HEK293 (cell line): Measurements from ENCODE around the gene ARMC2.

Experiments used
- CTCF ChIA-PET: fragments of 350-600 bp; formaldehyde crosslinking; extraction: SDS; loops from one replicate; lab custom pipeline; 2021; ENCODE audit warnings: antibody characterized with exemption; lab: Yijun Ruan, JAX
- POLR2A ChIA-PET: fragments of 300-600 bp; formaldehyde crosslinking; extraction: SDS; loops from one replicate; lab custom pipeline; 2020; ENCODE audit warnings: antibody characterized with exemption, inconsistent platforms; lab: Yijun Ruan, JAX
- H3K27ac ChIP-seq: fragments of 200-500 bp; sonication (Bioruptor generic); 2 replicates; pipeline ENCODE4 v1.5.1; 2014; ENCODE audit warnings: low read depth, low read length, control low read depth, inconsistent platforms; ENCODE audit errors: extremely low read depth
- H3K36me3 ChIP-seq, 2 experiments: fragments of 200-500 bp in 1 of 2; sonication (Bioruptor generic) in 1 of 2; 1 replicate in 1 of 2; 2 replicates in 1 of 2; pipeline ENCODE4 v1.5.1; 2014 to 2017; ENCODE audit warnings: inconsistent platforms in 2 of 2, low read length in 2 of 2; ENCODE audit not compliant: control insufficient read depth in 2 of 2, insufficient read depth in 1 of 2
- H3K4me1 ChIP-seq: fragments of 200-500 bp; sonication (Bioruptor generic); 2 replicates; pipeline ENCODE4 v1.5.1; 2014; ENCODE audit warnings: mild to moderate bottlenecking, low read length, inconsistent platforms; ENCODE audit not compliant: control insufficient read depth, insufficient read depth
- H3K4me3 ChIP-seq: 2 replicates; pipeline ENCODE4 v1.5.1; 2011; ENCODE audit warnings: low read depth, mild to moderate bottlenecking, control low read depth, low read length, moderate library complexity
- H3K9me3 ChIP-seq: fragments of 200-500 bp; sonication (Bioruptor generic); 2 replicates; pipeline ENCODE4 v1.5.1; 2014; ENCODE audit warnings: low read depth, low read length, inconsistent platforms; ENCODE audit not compliant: control insufficient read depth, insufficient read depth
- FEZF1 ChIP-seq: fragments of 450-650 bp; formaldehyde crosslinking; IDR thresholded peaks from 2 replicates; pipeline ENCODE4 v1.5.1; 2016; ENCODE audit warnings: missing biosample characterization, missing genetic modification characterization
- GLIS1 ChIP-seq: fragments of 450-650 bp; formaldehyde crosslinking; IDR thresholded peaks from 2 replicates; pipeline ENCODE4 v1.5.1; 2016; ENCODE audit warnings: missing biosample characterization, missing genetic modification characterization
- KLF1 ChIP-seq: fragments of 450-650 bp; formaldehyde crosslinking; IDR thresholded peaks from 2 replicates; pipeline ENCODE4 v1.5.1; 2016; ENCODE audit warnings: missing biosample characterization, missing genetic modification characterization
- KLF10 ChIP-seq: fragments of 450-650 bp; IDR thresholded peaks from 2 replicates; pipeline ENCODE4 v1.5.1; 2018; ENCODE audit warnings: missing biosample characterization, mild to moderate bottlenecking, missing genetic modification characterization
- TRIM28 ChIP-seq: IDR thresholded peaks from 2 replicates; pipeline ENCODE4 v1.6.1; 2011; ENCODE audit warnings: low read length, control low read depth, borderline replicate concordance
- ZNF121 ChIP-seq: fragments of 450-650 bp; formaldehyde crosslinking; IDR thresholded peaks from 2 replicates; pipeline ENCODE4 v1.5.1; 2016; ENCODE audit warnings: missing biosample characterization, missing genetic modification characterization
- ZNF132 ChIP-seq: fragments of 450-650 bp; formaldehyde crosslinking; IDR thresholded peaks from 2 replicates; pipeline ENCODE4 v1.5.1; 2017; ENCODE audit warnings: missing biosample characterization, missing genetic modification characterization, borderline replicate concordance
- ZNF146 ChIP-seq: fragments of 450-650 bp; formaldehyde crosslinking; IDR thresholded peaks from 2 replicates; pipeline ENCODE4 v1.5.1; 2016; ENCODE audit warnings: missing biosample characterization, missing genetic modification characterization
- ZNF248 ChIP-seq: fragments of 450-650 bp; formaldehyde crosslinking; IDR thresholded peaks from 2 replicates; pipeline ENCODE4 v1.5.1; 2017; ENCODE audit warnings: missing biosample characterization, missing genetic modification characterization
- ZNF292 ChIP-seq: fragments of 450-650 bp; formaldehyde crosslinking; IDR thresholded peaks from 2 replicates; pipeline ENCODE4 v1.5.1; 2016; ENCODE audit warnings: low read depth, missing biosample characterization, missing genetic modification characterization, borderline replicate concordance
- ZNF324 ChIP-seq: fragments of 450-650 bp; formaldehyde crosslinking; IDR thresholded peaks from 2 replicates; pipeline ENCODE4 v1.5.1; 2016; ENCODE audit warnings: missing biosample characterization, missing genetic modification characterization
- ZNF391 ChIP-seq: fragments of 450-650 bp; formaldehyde crosslinking; IDR thresholded peaks from 2 replicates; pipeline ENCODE4 v1.5.1; 2016; ENCODE audit warnings: low read depth, missing biosample characterization, missing genetic modification characterization, borderline replicate concordance
- ZNF561 ChIP-seq: fragments of 450-650 bp; IDR thresholded peaks from 2 replicates; pipeline ENCODE4 v1.5.1; 2018; ENCODE audit warnings: missing biosample characterization, missing genetic modification characterization, borderline replicate concordance
- ZNF670 ChIP-seq: fragments of 450-650 bp; formaldehyde crosslinking; IDR thresholded peaks from 2 replicates; pipeline ENCODE4 v1.5.1; 2016; ENCODE audit warnings: missing biosample characterization, missing genetic modification characterization, low read depth
- ZSCAN23 ChIP-seq: fragments of 450-650 bp; formaldehyde crosslinking; IDR thresholded peaks from 2 replicates; pipeline ENCODE4 v1.5.1; 2016; ENCODE audit warnings: missing biosample characterization, missing genetic modification characterization
- TF ChIP-seq, protein P1 (sequence below): sonication (generic); formaldehyde crosslinking; IDR thresholded peaks from 2 replicates; pipeline ENCODE4 v1.8.1; 2022; ENCODE audit warnings: mild to moderate bottlenecking, moderate library complexity, missing genetic modification reagents
- TF ChIP-seq, protein P2 (sequence below): fragments of 450-650 bp; formaldehyde crosslinking; IDR thresholded peaks from 2 replicates; pipeline ENCODE4 v1.5.1; 2016; ENCODE audit warnings: missing biosample characterization, missing genetic modification characterization
- TF ChIP-seq, protein P3 (sequence below): fragments of 450-650 bp; formaldehyde crosslinking; IDR thresholded peaks from 2 replicates; pipeline ENCODE4 v1.5.1; 2016; ENCODE audit warnings: missing biosample characterization, missing genetic modification characterization
- TF ChIP-seq, protein P4 (sequence below): fragments of 450-650 bp; formaldehyde crosslinking; IDR thresholded peaks from 2 replicates; pipeline ENCODE4 v1.5.1; 2016; ENCODE audit warnings: missing biosample characterization, missing genetic modification characterization
- TF ChIP-seq, protein P5 (sequence below): fragments of 450-650 bp; formaldehyde crosslinking; IDR thresholded peaks from 2 replicates; pipeline ENCODE4 v1.5.1; 2016; ENCODE audit warnings: missing biosample characterization, missing genetic modification characterization, borderline replicate concordance

Gene ARMC2

DNA sequence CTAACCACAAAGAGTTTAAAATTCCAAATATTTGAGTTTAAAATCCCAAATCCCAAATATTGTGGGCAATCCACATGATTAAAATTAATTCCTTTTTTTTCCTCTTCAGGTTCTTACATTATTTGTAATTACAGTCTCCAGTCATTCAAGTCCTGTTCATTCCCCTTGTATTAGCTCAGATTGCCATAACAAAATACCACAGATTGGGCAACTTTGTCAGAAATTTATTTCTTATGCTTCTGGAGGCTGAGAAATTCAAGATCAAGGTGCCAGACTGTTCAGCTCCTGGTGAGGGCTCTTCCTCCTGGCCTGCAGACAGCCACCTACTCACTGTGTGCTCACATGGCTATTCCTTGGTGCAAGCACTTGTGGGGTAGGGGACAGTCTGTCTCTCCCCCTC lies 105.5 kb downstream of the ARMC2 start:
- H3K27ac ChIP-seq: no peak overlapping the region
- ChIA-PET CTCF (interaction anchor here (1.4 kb wide), 1 partner anchor 33 kb away, joined by 3 read pairs; no protein-coding TSS in a partner anchor), POLR2A (no interaction called here)
- H3K4me1 ChIP-seq: no peaks in the 10 kb centered on the region
- TF ChIP-seq, protein P1, sequence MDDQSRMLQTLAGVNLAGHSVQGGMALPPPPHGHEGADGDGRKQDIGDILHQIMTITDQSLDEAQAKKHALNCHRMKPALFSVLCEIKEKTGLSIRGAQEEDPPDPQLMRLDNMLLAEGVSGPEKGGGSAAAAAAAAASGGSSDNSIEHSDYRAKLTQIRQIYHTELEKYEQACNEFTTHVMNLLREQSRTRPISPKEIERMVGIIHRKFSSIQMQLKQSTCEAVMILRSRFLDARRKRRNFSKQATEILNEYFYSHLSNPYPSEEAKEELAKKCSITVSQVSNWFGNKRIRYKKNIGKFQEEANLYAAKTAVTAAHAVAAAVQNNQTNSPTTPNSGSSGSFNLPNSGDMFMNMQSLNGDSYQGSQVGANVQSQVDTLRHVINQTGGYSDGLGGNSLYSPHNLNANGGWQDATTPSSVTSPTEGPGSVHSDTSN: no peak
- TF ChIP-seq ZNF121 (no peak), KLF1 (no peak), ZNF248 (tag by site-specific recombination) (no peak)
- H3K9me3 ChIP-seq: no peaks in the 10 kb centered on the region
- no peaks in the 10 kb centered on the region for H3K36me3 ChIP-seq
- H3K4me3 ChIP-seq: no peak overlapping the region

DNA sequence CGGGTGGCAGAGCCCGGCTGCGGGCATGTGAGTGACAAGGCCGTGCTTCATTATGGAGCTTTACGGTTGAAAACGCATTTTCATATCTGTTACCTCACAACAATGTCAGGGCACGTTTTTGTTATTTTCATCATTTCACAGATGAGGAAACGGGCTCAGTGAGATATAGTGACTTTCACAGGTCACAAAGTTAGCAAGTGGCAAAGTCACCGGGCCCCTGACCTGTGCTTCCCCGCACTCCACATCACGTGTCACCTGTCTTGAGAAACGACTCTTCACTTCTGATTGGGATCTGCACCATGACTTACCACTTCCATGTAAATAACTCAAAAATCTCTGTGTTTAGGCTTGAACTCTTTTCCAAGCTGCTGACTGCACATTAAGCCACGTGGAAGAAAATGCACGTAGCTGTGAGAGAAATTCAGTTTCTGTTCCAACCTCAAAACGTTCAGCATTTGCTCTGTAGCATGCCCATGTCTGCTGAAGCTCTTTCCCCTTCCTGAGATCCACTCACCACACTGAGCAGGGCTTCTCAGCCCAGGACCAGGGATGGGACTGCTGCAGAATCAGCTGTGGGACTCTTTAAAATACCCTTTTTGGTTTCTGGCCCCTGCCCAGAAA lies 107.2 kb downstream of the ARMC2 start:
- Histone ChIP-seq H3K4me1 (no peaks in the 10 kb centered on the region), H3K9me3 (no peaks in the 10 kb centered on the region), H3K36me3 (no peaks in the 10 kb centered on the region), H3K27ac (no peak overlapping the region), H3K4me3 (no peak overlapping the region)
- CTCF ChIA-PET: interaction anchor here (0.8 to 1.7 kb wide), 3 partner anchors 9 to 122 kb away, joined by 3 to 4 read pairs (median 3); no protein-coding TSS in a partner anchor
- POLR2A ChIA-PET: no interaction called here
- no peak for TF ChIP-seq ZNF146 (tag by site-specific recombination)
- TF ChIP-seq, protein P2, sequence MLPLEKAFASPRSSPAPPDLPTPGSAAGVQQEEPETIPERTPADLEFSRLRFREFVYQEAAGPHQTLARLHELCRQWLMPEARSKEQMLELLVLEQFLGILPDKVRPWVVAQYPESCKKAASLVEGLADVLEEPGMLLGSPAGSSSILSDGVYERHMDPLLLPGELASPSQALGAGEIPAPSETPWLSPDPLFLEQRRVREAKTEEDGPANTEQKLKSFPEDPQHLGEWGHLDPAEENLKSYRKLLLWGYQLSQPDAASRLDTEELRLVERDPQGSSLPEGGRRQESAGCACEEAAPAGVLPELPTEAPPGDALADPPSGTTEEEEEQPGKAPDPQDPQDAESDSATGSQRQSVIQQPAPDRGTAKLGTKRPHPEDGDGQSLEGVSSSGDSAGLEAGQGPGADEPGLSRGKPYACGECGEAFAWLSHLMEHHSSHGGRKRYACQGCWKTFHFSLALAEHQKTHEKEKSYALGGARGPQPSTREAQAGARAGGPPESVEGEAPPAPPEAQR (tag by site-specific recombination): no peak
- TF ChIP-seq, protein P3, sequence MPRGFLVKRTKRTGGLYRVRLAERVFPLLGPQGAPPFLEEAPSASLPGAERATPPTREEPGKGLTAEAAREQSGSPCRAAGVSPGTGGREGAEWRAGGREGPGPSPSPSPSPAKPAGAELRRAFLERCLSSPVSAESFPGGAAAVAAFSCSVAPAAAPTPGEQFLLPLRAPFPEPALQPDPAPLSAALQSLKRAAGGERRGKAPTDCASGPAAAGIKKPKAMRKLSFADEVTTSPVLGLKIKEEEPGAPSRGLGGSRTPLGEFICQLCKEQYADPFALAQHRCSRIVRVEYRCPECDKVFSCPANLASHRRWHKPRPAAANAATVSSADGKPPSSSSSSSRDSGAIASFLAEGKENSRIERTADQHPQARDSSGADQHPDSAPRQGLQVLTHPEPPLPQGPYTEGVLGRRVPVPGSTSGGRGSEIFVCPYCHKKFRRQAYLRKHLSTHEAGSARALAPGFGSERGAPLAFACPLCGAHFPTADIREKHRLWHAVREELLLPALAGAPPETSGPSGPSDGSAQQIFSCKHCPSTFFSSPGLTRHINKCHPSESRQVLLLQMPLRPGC: no peak
- TF ChIP-seq ZNF292 (tag by site-specific recombination): no peak
- no peak for TF ChIP-seq ZNF561

DNA sequence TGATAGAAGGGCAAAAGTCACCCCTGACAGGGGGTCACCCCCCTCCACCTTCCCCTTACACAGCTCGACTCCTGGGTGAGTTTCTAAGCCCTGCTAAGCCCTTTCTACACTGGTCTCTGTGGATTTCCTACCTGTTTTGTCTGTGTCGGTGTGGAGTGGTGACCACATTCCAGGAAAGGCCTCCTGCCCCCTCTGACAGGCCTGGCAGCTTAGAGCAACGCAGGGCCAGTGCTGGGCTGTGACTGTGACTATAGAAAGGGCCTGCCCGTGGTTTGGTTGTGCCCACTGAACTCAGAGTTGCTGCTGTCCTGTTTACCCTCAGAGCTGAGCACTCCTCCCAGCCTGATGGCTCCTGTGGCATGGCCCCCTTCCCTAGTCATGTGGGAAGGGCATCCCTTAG lies 109.0 kb downstream of the ARMC2 start:
- Histone ChIP-seq H3K9me3 (no peaks in the 10 kb centered on the region), H3K4me3 (no peak overlapping the region), H3K4me1 (no peaks in the 10 kb centered on the region), H3K36me3 (no peaks in the 10 kb centered on the region), H3K27ac (no peak overlapping the region)
- ChIA-PET POLR2A (no interaction called here), CTCF (no interaction called here)
- TF ChIP-seq ZNF132 (no peak), ZNF391 (no peak), TRIM28 (no peak), GLIS1 (tag by site-specific recombination) (no peak), FEZF1 (tag by site-specific recombination) (no peak), ZSCAN23 (tag by site-specific recombination) (no peak), ZNF324 (tag by site-specific recombination) (no peak), ZNF670 (no peak), KLF10 (no peak), ZNF146 (tag by site-specific recombination) (no peak)
- TF ChIP-seq, protein P4, sequence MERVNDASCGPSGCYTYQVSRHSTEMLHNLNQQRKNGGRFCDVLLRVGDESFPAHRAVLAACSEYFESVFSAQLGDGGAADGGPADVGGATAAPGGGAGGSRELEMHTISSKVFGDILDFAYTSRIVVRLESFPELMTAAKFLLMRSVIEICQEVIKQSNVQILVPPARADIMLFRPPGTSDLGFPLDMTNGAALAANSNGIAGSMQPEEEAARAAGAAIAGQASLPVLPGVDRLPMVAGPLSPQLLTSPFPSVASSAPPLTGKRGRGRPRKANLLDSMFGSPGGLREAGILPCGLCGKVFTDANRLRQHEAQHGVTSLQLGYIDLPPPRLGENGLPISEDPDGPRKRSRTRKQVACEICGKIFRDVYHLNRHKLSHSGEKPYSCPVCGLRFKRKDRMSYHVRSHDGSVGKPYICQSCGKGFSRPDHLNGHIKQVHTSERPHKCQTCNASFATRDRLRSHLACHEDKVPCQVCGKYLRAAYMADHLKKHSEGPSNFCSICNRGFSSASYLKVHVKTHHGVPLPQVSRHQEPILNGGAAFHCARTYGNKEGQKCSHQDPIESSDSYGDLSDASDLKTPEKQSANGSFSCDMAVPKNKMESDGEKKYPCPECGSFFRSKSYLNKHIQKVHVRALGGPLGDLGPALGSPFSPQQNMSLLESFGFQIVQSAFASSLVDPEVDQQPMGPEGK (tag by site-specific recombination): no peak
- TF ChIP-seq, protein P5, sequence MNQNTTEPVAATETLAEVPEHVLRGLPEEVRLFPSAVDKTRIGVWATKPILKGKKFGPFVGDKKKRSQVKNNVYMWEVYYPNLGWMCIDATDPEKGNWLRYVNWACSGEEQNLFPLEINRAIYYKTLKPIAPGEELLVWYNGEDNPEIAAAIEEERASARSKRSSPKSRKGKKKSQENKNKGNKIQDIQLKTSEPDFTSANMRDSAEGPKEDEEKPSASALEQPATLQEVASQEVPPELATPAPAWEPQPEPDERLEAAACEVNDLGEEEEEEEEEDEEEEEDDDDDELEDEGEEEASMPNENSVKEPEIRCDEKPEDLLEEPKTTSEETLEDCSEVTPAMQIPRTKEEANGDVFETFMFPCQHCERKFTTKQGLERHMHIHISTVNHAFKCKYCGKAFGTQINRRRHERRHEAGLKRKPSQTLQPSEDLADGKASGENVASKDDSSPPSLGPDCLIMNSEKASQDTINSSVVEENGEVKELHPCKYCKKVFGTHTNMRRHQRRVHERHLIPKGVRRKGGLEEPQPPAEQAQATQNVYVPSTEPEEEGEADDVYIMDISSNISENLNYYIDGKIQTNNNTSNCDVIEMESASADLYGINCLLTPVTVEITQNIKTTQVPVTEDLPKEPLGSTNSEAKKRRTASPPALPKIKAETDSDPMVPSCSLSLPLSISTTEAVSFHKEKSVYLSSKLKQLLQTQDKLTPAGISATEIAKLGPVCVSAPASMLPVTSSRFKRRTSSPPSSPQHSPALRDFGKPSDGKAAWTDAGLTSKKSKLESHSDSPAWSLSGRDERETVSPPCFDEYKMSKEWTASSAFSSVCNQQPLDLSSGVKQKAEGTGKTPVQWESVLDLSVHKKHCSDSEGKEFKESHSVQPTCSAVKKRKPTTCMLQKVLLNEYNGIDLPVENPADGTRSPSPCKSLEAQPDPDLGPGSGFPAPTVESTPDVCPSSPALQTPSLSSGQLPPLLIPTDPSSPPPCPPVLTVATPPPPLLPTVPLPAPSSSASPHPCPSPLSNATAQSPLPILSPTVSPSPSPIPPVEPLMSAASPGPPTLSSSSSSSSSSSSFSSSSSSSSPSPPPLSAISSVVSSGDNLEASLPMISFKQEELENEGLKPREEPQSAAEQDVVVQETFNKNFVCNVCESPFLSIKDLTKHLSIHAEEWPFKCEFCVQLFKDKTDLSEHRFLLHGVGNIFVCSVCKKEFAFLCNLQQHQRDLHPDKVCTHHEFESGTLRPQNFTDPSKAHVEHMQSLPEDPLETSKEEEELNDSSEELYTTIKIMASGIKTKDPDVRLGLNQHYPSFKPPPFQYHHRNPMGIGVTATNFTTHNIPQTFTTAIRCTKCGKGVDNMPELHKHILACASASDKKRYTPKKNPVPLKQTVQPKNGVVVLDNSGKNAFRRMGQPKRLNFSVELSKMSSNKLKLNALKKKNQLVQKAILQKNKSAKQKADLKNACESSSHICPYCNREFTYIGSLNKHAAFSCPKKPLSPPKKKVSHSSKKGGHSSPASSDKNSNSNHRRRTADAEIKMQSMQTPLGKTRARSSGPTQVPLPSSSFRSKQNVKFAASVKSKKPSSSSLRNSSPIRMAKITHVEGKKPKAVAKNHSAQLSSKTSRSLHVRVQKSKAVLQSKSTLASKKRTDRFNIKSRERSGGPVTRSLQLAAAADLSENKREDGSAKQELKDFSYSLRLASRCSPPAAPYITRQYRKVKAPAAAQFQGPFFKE (tag by site-specific recombination): no peak
